Left renal cortex interstitium (tissue), 4 donors: ENCODE results near the gene STK11IP. TPM values are rescaled to one million over a fixed set of nuclear protein-coding genes. Genes with fewer than 3 reads are reported as not detected.

Experiments
- DNase-seq, 4 donors: peaks; one replicate each; pipeline ENCODE4 v3.0.0-alpha.2; 2013; ENCODE audit warnings: low read depth in 4 of 4, low spot score in 2 of 4, missing footprints in 1 of 4
- polyA plus RNA-seq, 4 donors: library from polyadenylated mRNA; unstranded; fragments of 120-200 nt; gene quantifications; one replicate each; pipeline ENCODE4 v1.2.1, GENCODE V29; 2013; ENCODE audit not compliant: insufficient read length in 4 of 4

The STK11IP gene
- polyA plus RNA-seq, 4 donors, result 16.7 to 37.6 (median 28.7) TPM

GRCh38 chr2:219614076-219614860 lies 16.6 kb downstream of the STK11IP start:
- DNase-seq, result no peak

- DNase-seq, result no peak
Observed at GRCh38 chr2:219615036-219615435, 17.4 kb downstream of the STK11IP start.

DNA sequence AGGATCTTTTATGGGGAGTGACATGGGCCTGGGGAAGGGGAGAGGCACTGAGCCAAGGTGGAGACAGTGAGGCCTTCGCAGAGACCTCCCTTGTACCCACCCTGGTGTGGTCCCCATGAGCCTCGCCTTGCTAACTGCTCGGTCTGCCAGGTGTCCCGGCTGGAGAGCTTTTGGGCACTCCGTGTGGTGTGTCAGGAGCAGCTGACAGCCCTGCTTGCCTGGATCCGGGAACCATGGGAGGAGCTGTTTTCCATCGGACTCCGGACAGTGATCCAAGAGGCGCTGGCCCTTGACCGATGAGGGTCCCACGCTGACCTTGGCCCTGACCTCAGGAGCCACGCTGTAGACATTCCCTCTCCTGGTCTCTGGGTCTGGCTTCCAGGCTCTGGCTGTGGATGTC lies 18.2 kb downstream of the STK11IP start:
- DNase-seq, result no peak

- DNase-seq, result no peak
Observed at GRCh38 chr2:219616550-219616949, 18.9 kb downstream of the STK11IP start.

- no peak for DNase-seq
Observed at GRCh38 chr2:219618733-219619122, 21.1 kb downstream of the STK11IP start.

GRCh38 chr2:219619235-219619634 lies 21.6 kb downstream of the STK11IP start:
- DNase-seq, result no peak

DNA sequence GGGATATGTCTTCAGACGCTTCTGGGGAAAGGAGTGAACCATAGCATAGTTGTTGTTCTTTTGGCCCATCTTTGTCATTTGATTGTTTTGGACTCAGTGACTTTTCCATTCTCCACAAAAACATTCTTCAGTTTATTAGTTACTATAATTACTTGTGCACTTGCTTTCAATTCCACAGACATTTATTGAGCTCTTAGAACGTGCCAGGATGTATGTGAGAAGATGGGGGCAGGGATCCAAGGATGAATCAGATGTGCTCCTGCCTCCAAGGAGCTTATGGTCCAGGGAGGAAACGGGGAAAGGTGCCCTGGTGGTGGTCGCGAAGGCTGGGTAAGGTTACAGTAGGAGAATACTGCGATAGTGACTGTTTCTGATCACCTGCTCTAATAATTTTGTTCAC lies 22.9 kb downstream of the STK11IP start:
- DNase-seq, result no peak

DNA sequence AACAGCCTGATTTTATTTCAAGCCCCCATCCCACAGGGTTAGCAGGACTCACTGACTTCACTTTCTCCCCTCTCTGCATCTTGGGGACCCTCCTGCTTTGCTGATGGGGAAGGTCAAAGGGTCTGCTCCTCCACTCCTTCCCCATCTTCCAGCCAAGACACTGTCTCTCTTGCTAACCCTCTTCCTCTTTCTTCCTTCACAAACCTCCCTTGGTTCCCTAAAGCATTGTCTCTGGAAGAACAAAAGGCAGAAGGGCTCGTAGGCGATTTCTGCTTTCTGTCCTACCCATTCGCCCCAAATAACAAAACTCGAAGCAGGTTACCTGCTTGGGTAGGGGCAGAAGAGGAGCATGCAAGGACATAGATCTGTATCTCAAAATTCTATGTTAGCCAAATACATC lies 24.3 kb downstream of the STK11IP start:
- DNase-seq, result no peak

- DNase-seq, result no peak
Observed at GRCh38 chr2:219622472-219622871, 24.8 kb downstream of the STK11IP start.

DNA sequence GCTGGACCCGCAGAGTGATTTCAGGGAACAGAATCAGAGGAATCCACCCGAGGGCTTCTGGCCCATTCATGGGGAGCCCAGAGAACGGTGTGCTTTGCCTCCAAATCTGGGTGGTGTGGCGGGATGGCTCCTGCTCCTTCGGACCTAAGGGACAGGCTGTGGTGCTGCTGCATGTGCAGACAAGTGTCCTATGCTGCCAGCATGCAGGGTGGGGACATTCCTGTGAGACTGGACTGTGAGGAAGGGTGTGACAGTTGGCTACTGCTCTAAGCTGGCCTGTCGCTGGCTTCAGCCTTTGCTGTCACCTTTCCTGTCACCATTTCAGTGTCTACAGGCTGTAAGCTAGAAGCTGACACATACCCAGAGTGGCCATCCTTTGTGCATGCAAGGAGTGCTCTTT lies 26.9 kb downstream of the STK11IP start:
- no peak for DNase-seq

DNA sequence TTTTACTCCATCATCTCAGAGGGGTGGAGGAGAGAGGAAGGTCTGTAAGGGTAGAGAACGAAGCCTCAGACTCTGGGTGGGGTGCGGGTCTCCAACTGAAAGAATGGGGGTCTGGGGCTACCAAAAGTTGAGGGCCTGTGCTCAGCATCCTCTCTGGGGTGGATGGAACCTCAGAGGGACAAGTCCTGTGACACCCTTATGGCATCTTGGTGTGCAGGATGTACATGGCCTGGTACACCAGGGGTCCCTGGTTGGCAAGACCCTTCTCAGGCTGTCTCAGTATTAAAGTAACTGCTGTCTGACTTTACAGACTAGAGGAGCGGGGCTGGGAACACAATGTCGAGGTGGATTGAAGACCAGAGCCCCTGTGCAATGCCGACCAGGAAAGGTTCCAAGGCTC lies 27.5 kb downstream of the STK11IP start:
- no peak for DNase-seq

DNA sequence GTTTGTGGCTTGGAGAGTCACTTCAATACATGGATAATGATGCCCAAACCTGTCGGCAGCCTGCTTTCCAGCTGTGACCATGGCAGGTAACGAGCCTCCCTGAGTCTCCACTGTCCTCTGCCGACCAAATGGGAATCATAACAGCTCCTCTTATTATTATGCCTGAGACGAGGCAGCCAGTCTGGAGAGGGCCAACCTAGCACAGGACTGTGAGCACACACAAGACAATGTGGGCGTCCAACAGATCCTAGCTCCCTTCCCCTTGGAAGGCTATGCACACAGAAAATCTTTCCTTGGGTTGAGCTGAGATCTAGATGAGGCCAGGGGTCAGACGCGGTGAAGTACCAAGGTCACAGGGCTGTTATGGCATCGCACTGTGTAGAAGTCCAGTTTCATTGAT lies 28.9 kb downstream of the STK11IP start:
- no peak for DNase-seq

GRCh38 chr2:219627103-219628100 lies 29.7 kb downstream of the STK11IP start, which contains the start of gene SLC4A3:
SLC4A3 (plus strand) TSS chr2:219627630; CDS start chr2:219627993, 363 bp downstream.
- no peak for DNase-seq

DNA sequence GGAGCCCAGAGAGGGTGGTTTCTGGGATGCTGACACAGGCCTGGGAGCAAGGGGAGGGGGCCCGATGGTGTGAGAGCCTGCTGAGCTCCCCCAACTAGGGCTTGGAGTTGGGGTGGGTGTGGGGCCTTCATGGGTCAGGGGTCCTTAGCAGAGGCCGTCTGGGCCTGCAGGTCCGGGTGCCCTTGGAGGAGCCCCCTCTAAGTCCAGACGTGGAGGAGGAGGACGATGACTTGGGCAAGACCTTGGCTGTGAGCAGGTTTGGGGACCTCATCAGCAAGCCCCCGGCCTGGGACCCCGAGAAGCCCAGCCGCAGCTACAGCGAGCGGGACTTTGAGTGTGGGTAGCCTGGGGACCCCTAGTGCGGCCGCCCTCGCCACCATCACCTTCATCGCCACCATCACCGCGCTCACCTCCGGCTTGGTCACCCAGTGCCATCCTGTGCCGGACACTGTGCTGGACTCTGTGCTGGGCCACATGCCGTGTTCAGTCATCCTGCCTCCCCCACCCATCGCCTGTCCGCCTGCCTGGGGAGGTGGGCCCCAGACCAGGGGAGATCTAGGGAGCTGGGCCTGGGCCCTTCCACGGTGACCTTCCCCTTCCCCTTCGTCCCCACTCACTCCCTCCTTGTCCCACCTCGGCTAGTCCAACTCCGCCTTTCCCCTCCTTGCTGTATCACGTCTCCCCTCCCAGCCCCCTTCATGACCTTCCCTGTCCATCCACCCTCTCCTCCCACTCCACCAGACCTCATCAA lies 30.8 kb downstream of the STK11IP start:
- no peak for DNase-seq

DNA sequence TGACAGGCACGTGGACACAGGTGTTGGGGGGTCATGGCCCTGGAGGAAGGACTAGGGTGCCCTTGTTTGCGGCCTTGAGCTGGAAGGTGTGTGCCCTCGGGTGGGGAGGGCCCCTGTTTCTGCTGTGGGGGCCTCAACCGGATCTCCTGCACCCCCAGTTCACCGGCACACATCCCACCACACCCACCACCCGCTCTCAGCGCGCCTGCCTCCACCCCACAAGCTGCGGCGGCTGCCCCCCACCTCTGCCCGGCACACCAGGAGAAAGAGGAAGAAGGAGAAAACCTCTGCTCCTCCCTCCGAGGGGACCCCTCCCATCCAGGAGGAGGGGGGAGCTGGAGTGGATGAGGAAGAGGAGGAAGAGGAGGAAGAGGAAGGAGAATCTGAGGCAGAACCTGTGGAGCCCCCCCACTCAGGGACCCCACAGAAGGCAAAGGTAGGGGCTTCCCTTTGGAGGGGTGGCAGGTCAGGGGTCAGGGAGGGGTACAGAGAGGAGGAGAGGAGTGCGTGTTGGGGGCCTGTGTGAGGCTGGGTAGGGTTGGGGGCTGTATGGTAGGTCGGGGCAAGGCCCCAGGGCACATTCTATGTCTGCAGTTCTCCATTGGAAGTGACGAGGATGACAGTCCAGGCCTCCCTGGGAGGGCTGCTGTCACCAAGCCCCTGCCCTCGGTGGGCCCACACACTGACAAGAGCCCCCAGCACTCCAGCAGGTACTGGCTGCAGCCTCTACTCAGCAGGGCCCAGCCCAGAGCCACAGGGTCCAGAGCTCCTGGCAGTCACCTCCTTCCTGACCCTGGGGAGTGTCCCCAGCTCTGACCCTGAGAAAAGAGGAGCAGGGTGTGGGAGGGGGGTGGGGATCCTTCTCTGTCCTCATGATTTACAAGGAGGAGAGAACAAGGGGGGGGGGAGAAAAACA lies 31.6 kb downstream of the STK11IP start:
- DNase-seq, result no peak

- DNase-seq, result no peak
Observed at GRCh38 chr2:219629976-219630695, 32.5 kb downstream of the STK11IP start.

DNA sequence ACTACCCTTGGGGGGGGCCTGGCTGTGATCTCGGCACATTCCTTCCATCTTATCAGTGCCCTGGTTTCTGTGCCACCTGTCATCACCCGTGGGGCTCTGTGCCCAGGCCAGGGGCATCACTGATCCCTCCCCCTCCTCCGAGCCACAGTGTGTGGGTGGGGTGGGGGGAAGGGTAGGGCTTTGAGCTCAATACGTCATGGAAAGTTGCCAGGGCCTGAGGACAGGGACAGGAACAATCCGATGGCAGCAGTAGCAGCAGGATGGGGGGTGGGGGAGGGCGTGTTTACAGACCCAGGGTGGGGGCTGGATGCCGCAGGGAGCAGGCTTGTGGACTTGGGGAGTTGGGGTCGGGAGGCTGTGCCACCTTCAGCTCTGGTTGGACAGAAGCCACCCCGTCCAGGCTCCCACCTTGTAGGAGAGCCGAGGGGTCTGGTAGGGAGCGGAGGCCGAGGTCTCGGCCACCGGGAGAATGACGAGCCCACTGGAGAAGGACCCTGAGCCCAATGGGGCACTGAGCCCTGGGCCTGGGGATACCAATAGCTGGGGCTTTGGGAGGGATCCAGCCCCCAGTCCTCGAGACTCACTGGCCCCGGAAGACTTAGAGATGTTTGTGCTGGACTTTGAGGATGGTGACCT lies 33.2 kb downstream of the STK11IP start:
- no peak for DNase-seq

DNA sequence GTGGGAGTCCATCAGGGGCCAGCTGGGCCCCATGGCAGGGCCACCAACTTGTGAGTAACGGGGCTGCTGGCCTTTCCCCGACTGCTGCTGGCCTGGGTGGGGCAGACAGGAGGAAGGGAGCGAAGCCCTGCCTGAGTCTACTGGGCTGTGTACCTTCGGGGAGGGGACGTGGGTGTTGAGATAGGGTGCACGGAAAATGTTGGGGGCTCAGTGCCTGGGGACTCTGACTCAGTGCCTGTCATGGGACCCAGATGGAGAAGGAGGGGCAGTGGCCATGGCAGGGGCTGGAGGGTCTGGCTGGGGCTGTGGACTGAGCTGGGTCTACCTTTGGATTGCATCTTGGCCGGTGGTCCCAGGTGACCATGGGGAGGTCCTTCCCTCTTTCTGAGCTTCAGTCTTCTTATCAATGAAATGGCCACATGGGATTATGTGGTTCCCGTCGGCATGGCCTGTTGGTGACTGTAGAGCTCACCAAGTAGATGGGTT lies 33.8 kb downstream of the STK11IP start:
- DNase-seq, result no peak
